CD4-positive, alpha-beta T cell treated with Interleukin-10 for 1 hour (primary cell): ENCODE measurements around the gene RANBP3.
"Not testable (repeated sequence)": the region's sequence is repeated elsewhere in the genome, so short reads cannot be mapped to it uniquely, and the experiment has no call there.

ENCODE experiments used
- DNase-seq: peaks from one replicate; pipeline ENCODE4 v3.0.0-alpha.2; 2020

RANBP3 gene

DNA sequence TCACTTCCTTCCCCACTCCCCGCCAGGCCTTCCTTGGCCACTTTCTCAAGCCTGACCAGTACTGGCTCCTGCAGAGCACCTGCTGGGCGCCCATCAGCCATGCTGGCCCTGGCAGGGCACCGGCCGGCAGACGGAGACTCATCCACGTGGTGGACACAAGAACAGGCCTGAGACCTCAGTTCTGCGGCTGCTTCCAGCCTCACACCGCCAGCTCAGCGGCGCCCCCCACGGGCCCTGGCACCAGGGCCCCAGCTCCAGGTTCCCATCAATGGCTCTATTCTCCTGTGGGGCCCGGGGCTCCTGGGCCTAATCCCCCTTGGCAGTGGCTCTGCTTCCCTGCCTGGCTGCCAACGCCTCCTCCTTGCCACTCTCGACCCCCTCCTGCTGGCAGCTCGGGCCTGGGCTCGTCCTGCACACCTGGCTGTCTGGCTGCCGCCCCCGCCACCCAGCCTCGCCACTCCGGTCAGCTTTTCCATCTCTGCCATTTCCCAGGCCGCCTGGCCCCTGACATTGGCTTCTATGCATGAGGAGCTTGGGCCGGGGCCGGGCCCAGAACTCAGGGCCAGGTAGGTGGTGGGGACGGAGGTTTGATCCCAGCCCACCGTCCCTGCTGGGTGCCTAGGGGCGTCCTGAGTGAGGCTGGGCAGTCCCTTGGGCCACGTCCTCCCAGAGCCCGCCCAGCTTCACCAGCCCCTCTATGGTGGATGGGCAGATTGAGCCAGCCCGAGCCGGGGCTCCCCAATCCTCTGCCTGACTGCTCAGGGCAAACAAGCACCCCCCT lies 80.6 kb downstream of the RANBP3 start:
- no peak for DNase-seq

DNA sequence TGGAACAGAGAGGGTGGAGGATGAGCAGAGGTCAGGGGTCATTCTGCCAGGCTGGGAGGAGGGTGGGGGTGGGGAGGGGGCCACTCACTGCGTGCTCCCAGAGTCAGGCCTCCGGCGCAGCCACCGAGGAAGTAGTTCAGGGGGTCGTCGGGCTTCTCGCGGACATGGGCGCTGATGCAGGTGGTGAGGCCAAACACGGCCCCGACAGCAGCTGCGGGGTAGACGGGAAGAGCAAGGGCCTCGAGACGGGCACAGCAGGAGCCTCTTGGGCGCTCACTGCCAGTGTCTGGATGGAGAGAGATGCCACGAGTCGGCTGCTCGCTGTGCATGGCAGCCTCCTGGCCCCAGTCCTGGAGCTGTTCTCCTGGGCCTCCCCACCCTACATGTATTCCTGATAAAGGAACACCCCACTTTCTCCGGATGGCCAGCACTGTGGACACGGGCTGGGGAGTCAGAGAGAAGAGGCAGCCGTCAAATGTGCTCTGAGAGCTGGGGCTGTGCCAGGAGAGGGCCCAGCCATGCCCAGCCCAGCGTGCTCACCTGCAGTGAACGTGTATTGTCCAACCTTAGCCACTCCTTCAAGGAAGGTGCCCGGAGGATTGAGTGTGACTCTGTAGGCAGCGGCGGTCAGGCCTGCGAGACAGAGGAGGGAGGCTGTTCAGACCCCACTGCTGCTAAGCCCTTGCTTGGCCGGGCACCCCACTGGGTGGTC lies 81.4 kb downstream of the RANBP3 start:
- no peak for DNase-seq

DNA sequence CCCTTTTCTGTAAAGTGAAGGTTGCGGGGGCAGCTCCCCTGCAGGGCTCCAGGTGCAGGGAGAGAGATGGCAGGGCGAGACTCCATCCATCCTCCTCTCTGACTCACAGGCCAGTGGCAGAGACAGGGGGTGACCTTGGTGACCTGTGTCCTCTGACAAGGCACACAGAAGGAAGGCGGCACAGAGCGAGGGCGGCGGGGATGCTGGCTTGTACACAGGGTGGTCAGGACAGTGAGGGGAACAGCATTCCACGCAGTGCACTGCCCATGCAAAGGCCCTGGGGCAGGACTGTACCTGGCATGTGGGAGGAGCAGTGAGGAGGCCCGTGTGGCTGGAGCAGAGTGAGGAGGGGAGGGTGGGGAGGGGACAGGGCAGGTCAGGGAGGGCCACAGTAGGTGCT lies 82.0 kb downstream of the RANBP3 start:
- no peak for DNase-seq

DNA sequence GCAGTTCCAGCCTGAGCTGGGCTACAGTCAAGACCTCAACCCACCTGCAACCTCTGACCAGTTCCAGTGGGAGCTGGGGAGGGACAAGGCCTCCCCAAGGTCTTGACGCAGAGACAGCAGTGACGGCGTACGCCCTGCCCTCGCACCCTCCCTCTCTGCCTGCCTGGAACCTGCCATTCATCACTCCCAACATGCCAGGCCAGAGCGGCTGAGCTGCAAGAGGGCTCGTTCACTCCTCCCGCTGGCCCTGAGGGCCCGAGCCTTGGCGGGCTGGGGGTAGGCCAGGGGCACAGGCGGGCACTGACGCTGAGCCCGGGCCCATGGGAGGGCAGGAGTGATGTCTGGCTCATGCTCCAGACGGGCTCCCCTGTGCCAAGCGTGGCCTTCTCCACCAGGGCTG lies 82.5 kb downstream of the RANBP3 start:
- no peak for DNase-seq

DNA sequence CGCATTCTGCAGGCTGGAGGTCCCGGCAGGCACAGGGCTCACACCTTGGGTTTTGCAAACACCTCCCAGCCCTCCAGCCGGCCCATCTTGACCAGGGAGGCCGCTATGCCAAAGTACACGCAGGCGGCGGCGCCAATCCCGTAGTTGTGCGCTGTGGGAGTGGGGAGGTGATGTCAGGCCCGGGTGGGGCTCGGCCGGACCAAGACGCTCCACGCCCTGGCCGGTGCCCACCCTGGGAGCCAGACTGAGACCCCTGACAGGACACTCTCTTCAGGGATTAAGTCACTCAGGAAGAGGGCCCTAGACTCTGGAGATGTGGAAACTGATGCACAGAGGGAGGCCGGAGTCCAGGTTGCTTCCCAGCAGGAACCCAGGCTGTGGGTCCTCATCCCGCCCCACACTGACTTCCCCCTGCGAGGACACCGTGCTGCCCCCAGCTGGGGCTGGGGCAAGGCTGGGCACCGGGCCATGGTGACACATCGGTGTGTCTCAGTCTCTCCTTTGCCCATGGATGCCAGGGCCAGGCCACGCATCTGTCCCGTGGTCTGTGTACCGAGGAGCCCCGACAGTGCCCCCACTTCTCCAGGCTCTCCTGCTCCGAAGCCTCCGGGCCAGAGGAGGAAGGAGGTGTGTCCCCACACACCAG lies 83.1 kb downstream of the RANBP3 start:
- DNase-seq: no peak

DNA sequence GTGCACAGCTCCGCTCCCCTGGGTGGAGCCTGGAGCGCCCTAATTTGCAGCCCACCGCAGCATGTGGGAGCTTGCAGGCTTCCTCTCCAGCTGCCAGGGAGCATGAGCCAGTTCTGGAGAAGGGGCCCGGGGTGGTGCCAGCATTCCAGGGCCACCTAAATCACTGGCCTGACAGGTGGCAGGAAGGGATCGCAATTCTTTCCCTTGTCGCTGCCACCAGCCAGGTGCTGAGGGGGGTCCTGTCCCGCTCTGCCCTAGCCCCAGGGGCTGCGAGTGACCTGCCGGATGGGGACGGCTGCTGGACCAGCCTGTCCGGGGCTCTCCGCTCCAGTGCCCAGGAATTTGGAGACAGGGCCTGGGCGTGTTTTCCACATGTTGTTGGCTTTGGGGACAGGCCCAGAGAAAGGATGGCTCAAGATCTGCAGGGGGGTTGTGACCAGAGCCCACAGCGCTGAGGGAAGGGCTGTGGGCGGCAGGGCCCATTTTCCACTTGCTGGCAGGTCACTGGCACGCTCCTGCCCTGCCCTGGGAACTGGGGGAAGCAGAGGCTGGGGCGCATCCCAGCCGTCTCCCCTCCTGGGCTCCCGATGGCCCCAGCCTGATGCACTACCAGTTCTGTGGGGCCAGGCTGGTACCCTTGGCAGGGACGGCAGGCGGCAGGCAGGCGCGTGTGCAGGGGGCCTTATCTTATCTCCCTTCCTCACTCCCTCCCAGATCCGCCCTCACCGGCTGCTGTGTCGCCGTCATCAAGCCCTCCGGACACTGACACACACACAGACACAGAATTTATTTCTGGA lies 83.8 kb downstream of the RANBP3 start:
- DNase-seq: no peak

DNA sequence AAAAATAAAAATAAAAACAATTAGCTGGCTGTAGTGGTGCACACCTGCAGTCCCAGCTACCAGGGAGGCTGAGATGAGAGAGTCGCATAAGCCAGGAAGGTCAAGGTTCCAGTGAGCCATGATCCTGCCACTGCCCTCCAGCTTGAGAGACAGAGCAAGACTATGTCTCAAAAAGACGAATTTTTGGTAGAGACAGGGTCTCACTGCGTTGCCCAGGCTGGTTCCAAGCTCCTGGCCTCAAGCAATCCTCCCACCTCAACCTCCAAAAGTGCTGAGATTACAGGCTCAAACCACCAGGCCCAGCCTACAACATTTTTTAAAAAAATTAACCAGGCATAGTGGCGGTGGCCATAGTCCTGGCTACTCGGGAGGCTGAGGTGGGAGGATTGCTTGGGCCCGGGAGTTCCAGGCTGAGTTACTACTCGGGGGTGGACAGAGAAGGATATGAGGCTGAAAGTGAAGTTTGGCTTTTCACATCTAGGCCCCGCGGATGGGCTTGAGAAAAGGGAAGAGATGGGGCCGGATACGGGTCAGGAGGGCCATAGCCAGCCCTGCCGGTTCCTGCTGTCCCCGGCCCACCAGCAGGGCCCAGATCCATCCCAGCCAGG lies 84.5 kb downstream of the RANBP3 start:
- no peak for DNase-seq

DNA sequence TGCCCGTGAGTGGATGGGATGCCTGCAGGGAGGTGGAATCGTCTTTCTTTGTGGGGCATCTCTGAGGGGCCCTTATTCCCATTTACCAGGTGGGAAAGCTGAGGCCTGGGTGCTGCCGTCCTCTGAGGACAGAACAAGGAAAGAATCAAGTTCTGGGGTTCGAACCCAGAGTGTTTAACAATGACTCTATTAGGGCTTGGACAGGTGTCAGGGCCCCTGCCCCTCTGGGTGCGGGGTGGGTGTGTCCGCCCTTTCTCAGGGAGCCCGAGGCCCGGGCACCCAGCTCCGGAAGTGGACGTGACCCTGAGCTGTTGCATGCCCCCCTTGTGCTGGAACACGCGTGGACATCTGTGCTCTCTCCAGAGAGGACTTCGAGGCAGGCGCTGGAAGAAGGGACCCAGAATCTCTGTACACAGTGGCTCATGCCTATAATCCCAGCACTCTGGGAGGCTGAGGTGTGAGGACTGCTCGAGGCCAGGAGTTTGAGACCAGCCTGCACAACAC lies 85.1 kb downstream of the RANBP3 start:
- DNase-seq: no peak

DNA sequence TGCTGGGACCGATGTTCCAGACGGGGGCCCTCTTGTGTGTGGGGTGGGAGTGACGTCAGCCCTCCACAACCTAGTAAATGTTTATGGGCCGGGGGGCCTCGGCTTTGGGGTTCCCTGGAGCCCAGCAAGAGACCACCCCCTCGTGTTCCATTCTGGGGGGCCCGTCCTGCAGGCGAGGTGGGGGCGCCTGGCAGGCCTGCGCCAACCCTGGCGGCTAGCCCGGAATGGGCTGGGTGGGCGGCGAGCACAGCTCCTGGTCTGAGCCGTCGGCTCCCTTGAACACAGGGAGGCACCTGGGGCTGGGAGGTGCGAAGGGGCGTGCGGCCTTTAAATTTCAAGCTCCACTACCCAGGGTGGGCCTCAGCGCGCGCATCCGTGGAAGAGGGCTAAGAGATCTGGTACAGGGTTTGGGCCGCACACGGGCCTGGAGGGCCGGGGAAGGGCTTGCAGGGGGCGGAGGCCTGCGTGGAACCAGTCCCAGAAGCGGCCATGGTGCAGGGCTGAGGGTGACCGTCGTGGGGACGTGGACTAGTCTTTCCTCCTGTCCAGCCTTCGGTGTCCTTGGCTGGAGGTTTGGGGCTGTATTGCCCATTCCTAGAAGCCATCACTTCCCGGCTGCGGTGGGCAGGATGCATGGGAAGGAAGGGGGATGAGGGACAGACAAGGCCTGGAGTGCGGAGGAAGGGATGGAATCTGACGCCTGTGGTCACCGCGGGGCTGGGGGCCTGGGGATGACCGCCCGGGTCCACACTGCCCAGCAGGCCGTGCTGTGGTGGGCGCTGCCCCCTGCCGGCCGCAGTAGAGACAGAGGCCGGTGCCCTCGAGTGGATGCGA lies 85.8 kb downstream of the RANBP3 start:
- no peak for DNase-seq

DNA sequence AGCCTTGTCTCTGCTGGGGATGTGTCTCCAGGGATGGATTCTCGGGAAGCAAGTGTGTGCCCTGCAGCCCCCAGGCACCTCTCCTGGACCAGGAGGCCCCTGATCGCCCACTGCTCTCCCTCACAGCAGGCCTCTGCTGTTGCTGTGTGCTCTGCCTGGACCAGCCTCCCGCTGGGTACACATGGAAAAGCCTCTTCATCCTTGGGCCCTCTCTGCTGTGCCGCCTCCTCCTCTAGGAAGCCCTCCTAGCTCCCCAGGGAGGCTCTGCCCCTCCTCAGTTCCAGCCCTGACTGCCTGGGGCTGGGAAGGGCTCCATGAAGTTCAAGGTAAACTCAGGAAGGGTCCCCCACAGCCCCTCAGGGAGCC lies 86.4 kb downstream of the RANBP3 start:
- DNase-seq: no peak

DNA sequence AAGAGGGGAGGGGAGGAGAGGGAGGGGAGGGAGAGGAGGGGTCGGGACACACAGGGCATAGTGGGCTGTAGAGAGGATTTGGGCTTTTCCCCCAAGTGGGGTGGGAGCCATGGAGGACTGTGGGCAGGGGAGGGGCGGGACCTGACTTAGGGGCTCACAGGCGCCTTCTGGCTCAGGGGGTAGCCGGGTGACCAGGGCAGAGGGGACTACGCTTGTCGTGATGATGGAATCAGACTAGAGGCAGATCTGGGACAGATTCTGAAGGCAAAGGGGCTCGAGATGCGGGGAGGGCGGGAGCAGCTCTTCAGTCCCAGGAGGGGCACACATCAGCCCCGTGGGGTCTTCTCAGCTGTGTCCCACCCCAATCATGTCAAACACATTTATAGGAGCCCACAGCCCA lies 87.8 kb downstream of the RANBP3 start:
- no peak for DNase-seq

DNA sequence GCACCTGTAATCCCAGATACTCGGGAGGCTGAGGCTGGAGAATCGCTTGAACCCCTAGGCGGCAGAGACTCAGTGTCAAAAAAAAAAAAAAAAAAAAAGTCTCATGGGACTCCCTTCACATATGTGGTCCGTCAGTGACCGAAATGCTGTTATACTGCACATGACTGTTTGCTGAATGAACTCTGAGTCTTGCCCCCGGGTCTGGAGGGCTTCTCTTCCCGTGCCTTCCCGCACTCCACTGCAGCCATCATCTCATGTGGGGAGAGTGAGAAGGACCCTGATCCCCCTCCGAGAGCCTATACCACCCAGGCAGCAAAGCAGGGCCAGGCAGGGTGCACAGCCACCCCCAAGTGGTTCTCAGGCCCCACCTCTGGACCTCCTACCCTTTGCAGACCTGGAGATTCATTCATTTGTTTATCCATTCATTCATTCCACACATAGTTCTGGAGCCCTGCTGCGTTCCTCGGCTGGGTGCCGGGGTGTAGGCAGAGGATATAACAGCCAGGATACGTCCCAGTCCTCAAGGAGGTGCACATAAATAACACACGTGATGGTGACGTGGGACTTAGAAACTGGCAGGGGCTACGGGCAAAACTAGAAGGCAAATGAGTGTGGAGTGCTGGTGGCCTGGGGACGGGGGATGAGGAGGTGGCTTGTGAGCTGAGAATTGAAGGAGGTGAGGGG lies 88.5 kb downstream of the RANBP3 start:
- no peak for DNase-seq

DNA sequence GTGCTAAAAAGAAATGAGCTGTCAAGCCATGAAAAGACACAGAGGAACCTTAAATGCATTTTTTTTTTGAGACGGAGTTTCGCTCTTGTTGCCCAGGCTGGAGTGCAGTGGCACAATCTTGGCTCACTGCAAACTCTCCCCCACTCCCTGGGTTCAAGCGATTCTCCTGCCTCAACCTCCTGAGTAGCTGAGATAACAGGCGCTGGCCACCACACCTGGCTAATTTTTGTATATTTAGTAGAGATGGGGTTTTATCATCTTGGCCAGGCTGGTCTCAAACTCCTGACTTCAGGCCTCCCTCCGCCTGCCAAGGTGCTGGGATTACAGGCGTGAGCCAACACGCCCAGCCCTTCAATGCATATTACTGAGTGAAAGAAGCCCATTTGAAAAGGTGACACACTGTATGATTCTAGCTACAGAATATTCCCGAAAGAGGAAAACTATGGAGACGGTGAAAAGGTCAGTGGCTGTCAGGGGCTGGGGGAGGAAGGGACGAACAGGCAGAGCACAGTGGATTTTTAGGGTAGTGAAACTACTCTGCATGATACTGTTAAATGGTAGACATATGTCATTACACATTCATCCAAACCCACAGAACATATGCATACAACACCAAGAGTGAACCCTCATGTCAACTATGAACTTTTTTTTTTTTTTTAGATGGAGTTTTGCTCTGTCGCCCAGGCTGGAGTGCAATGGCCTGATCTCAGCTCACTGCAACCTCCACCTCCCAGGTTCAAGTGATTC lies 93.7 kb downstream of the RANBP3 start:
- DNase-seq: not testable (repeated sequence)

DNA sequence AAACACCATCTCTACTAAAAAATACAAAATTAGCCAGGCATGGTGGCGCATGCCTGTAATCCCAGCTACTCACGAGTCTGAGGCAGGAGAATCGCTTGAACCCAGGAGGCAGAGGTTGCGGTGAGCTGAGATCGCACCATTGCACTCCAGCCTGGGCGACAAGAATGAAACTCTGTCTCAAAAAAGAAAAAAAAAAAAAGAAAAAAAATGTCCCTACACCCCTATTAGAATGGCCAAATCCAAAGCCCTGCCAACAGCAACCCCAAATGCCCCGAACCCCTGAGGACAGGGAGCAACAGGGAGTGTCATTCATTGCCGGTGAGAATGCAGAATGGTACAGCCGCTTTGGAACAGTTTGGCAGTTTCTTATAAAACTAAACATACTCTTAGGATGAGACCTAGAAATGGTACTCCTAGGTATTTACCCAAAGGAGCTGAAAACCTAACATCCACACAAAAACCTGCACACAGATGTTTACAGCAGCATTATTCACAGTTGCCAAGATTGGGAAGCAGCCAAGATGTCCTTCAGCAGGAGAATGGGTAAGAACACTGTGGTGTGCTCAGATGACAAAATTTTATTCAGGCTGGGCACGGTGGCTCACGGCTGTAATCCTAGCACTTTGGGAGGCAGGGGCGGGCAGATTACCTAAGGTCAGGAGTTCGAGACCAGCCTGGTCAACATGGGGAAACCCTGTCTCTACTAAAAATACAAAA lies 94.6 kb downstream of the RANBP3 start:
- not testable (repeated sequence) for DNase-seq

DNA sequence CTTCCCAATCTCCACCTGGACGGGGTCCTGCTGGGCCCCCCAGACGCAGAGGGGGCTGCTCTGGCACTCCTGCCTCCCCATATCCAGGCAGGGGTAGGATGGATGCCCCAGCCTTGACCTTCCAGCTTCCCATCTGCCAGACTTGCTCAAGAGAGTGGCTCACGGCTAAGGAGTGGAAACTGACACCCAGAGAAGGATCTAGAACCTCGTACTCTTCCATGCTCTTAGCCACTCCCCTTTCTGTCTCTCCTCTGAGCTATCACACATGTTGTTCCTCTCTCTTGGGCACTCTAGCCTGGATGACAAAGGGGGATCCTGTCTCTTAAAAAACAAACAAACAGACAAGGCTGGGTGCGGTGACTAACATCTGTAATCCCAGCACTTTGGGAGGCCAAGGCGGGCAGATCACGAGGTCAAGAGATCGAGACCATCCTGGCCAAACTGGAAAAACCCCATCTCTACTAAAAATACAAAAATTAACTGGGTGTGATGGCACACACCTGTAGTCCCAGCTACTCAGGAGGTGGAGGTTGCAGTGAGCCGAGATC lies 95.4 kb downstream of the RANBP3 start:
- DNase-seq: no peak

DNA sequence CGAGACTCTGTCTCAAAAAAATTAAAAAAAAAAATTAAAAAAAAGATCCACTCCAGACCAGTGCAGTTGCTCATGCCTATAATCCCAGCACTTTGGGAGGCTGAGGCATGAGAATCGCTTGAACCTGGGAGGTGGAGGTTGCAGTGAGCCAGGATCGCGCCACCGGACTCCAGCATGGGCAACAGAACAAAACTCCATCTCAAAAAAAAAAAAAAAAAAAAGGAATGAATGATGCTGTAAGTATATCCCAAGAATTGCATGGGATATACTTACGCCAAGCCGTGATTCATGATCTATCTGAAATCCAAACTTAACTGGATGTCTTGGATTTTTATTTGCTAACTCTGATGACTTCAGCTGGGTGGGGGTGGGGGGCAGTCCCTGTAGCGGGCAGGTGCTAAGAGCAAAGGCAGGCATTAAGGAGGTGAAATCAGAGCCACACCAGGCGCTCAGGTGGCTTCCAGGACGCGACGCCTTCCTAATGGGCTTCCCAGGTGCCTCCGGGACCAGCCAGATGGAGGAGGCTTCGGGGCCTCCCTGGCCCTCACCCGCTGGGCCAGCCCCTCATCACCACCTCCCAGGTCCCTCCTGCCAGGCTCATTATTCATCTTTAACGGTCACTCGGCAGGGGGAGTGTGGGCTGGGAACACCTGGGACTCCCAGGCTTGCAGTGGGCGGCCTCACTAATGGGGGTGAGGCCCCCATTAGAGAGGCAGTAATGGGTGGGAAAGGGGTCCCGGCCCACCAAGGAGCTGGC lies 96.2 kb downstream of the RANBP3 start:
- no peak for DNase-seq

DNA sequence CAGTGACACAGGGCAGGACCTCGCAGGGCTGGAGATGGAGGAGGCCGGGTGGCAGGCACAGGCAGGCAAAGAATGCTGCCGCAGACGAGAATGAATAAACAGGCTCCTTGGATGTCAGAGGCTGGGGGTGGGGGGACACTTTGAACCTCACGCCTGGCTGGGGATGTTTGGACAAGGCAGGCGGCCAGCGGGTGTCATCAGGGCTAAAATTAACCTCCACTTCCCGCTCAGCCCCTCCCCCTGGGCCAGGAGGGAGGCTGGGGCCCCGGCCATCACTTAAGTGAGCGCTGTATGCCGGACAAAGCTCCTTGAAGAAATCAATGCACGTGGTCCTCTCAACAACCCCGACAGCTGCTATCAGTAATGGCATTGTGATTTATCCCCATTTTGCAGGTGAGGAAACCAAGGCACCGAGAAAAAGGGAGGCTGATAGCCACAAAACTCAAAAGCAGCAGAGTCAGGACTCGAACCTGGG lies 97.3 kb downstream of the RANBP3 start:
- no peak for DNase-seq

DNA sequence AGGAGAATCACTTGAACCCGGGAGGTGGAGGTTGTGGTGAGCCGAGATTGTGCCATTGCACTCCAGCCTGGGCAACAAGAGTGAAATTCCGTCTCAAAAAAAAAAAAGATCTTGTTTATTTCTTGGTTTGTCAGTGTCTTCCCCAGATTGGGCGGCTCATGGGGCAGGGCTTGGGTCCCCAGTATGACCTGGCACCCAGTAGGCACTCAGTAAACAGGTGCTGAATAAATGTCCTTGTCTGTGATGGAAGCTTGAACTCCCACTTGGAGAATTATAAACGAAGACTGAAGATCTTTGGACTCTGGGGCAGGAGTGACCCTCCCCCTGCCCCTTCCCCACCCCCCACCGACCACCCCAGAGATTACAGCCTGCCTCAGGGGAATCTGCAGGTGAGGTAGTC lies 97.7 kb downstream of the RANBP3 start:
- DNase-seq: no peak
